T-helper 1 cell treated with Interleukin-12 subunit alpha and Interleukin-12 subunit beta and Interleukin-4 antibody, amounts not matched to agents 30 μg/mL and 1 μg/mL, for 36 hours (primary cell): Measurements from ENCODE around the gene LYRM4.

ENCODE experiments used
- H3K27ac Mint-ChIP-seq: one replicate; pipeline ENCODE4 v1.8.0; 2021; ENCODE audit warnings: mild to moderate bottlenecking, mixed read lengths
- H3K27me3 Mint-ChIP-seq: one replicate; pipeline ENCODE4 v1.8.0; 2021; ENCODE audit warnings: low read depth, mixed read lengths
- H3K36me3 Mint-ChIP-seq: one replicate; pipeline ENCODE4 v1.8.0; 2021; ENCODE audit warnings: low read depth, mixed read lengths
- H3K4me1 Mint-ChIP-seq: one replicate; pipeline ENCODE4 v1.8.0; 2021; ENCODE audit warnings: low read depth, mixed read lengths
- H3K4me3 Mint-ChIP-seq: one replicate; pipeline ENCODE4 v1.8.0; 2021; ENCODE audit warnings: mild to moderate bottlenecking, moderate library complexity, mixed read lengths
- H3K9me3 Mint-ChIP-seq: one replicate; pipeline ENCODE4 v1.8.0; 2021; ENCODE audit warnings: mixed read lengths

LYRM4 gene

GRCh38 chr6:5215159-5215558, 45.6 kb downstream of the LYRM4 start:
- Mint-ChIP-seq H3K4me3 (no peak overlapping the region), H3K27me3 (no peaks in the 10 kb centered on the region), H3K36me3 (no peaks in the 10 kb centered on the region), H3K9me3 (no peaks in the 10 kb centered on the region), H3K27ac (no peak overlapping the region), H3K4me1 (peaks cover 8% of the 10 kb centered on the region)

- Mint-ChIP-seq H3K9me3 (no peaks in the 10 kb centered on the region), H3K36me3 (no peaks in the 10 kb centered on the region), H3K27ac (no peak overlapping the region)
These were observed 46.1 kb downstream of the LYRM4 start for GRCh38 chr6:5214570-5215052.

GRCh38 chr6:5213836-5214235, 46.9 kb downstream of the LYRM4 start:
- H3K9me3 Mint-ChIP-seq, result no peaks in the 10 kb centered on the region
- H3K4me3 Mint-ChIP-seq, result no peak overlapping the region
- no peaks in the 10 kb centered on the region for H3K27me3 Mint-ChIP-seq
- no peak overlapping the region for H3K27ac Mint-ChIP-seq
- H3K4me1 Mint-ChIP-seq, result peaks cover 5% of the 10 kb centered on the region
- H3K36me3 Mint-ChIP-seq, result no peaks in the 10 kb centered on the region

More at GRCh38 chr6:5214570-5215052, 46.1 kb downstream of the LYRM4 start:
- Mint-ChIP-seq H3K4me1 (peaks cover 5% of the 10 kb centered on the region), H3K4me3 (no peak overlapping the region), H3K27me3 (no peaks in the 10 kb centered on the region)

- no peak overlapping the region for H3K4me3 Mint-ChIP-seq
- H3K36me3 Mint-ChIP-seq, result no peaks in the 10 kb centered on the region
- no peaks in the 10 kb centered on the region for H3K27me3 Mint-ChIP-seq
- no peak overlapping the region for H3K27ac Mint-ChIP-seq
- peaks cover 5% of the 10 kb centered on the region for H3K4me1 Mint-ChIP-seq
- H3K9me3 Mint-ChIP-seq, result no peaks in the 10 kb centered on the region
These were observed 49.3 kb downstream of the LYRM4 start for GRCh38 chr6:5211492-5211891.

- Mint-ChIP-seq H3K9me3 (no peaks in the 10 kb centered on the region), H3K27me3 (no peaks in the 10 kb centered on the region), H3K36me3 (no peaks in the 10 kb centered on the region), H3K4me1 (peaks cover 5% of the 10 kb centered on the region), H3K4me3 (no peak overlapping the region), H3K27ac (no peak overlapping the region)
These were observed 52.2 kb downstream of the LYRM4 start for GRCh38 chr6:5208471-5208971.

GRCh38 chr6:5208057-5208456, 52.7 kb downstream of the LYRM4 start:
- Mint-ChIP-seq H3K4me3 (no peak overlapping the region), H3K27ac (no peak overlapping the region), H3K36me3 (no peaks in the 10 kb centered on the region), H3K27me3 (no peaks in the 10 kb centered on the region), H3K4me1 (peaks cover 5% of the 10 kb centered on the region), H3K9me3 (no peaks in the 10 kb centered on the region)

- Mint-ChIP-seq H3K36me3 (no peaks in the 10 kb centered on the region), H3K4me3 (no peak overlapping the region), H3K4me1 (peaks cover 4% of the 10 kb centered on the region), H3K9me3 (no peaks in the 10 kb centered on the region), H3K27ac (no peak overlapping the region), H3K27me3 (no peaks in the 10 kb centered on the region)
These were observed 53.7 kb downstream of the LYRM4 start for GRCh38 chr6:5206920-5207561.

- Mint-ChIP-seq H3K27ac (no peak overlapping the region), H3K9me3 (no peaks in the 10 kb centered on the region), H3K27me3 (no peaks in the 10 kb centered on the region), H3K4me3 (no peak overlapping the region), H3K4me1 (no peaks in the 10 kb centered on the region), H3K36me3 (no peaks in the 10 kb centered on the region)
These were observed 54.6 kb downstream of the LYRM4 start for GRCh38 chr6:5205877-5206850.

- H3K4me3 Mint-ChIP-seq, result no peak overlapping the region
- no peak overlapping the region for H3K27ac Mint-ChIP-seq
- no peaks in the 10 kb centered on the region for H3K9me3 Mint-ChIP-seq
- no peaks in the 10 kb centered on the region for H3K4me1 Mint-ChIP-seq
- no peaks in the 10 kb centered on the region for H3K36me3 Mint-ChIP-seq
- no peaks in the 10 kb centered on the region for H3K27me3 Mint-ChIP-seq
These were observed 55.7 kb downstream of the LYRM4 start for GRCh38 chr6:5205035-5205507.

- H3K27ac Mint-ChIP-seq, result no peak overlapping the region
- no peaks in the 10 kb centered on the region for H3K27me3 Mint-ChIP-seq
- no peaks in the 10 kb centered on the region for H3K4me1 Mint-ChIP-seq
- H3K4me3 Mint-ChIP-seq, result no peak overlapping the region
- H3K9me3 Mint-ChIP-seq, result no peaks in the 10 kb centered on the region
- no peaks in the 10 kb centered on the region for H3K36me3 Mint-ChIP-seq
These were observed 56.4 kb downstream of the LYRM4 start for GRCh38 chr6:5204376-5204775.

- Mint-ChIP-seq H3K9me3 (no peaks in the 10 kb centered on the region), H3K27me3 (no peaks in the 10 kb centered on the region), H3K36me3 (no peaks in the 10 kb centered on the region), H3K4me3 (no peak overlapping the region), H3K4me1 (peaks cover 6% of the 10 kb centered on the region), H3K27ac (no peak overlapping the region)
These were observed 57.2 kb downstream of the LYRM4 start for GRCh38 chr6:5203546-5203945.

GRCh38 chr6:5202941-5203340, 57.8 kb downstream of the LYRM4 start:
- Mint-ChIP-seq H3K27me3 (no peaks in the 10 kb centered on the region), H3K9me3 (no peaks in the 10 kb centered on the region), H3K4me3 (no peak overlapping the region), H3K36me3 (no peaks in the 10 kb centered on the region), H3K4me1 (peaks cover 6% of the 10 kb centered on the region), H3K27ac (no peak overlapping the region)

GRCh38 chr6:5202206-5202605, 58.5 kb downstream of the LYRM4 start:
- Mint-ChIP-seq H3K4me3 (no peak overlapping the region), H3K9me3 (no peaks in the 10 kb centered on the region), H3K4me1 (peaks cover 6% of the 10 kb centered on the region), H3K27ac (no peak overlapping the region), H3K36me3 (no peaks in the 10 kb centered on the region), H3K27me3 (no peaks in the 10 kb centered on the region)

- Mint-ChIP-seq H3K4me3 (no peak overlapping the region), H3K9me3 (no peaks in the 10 kb centered on the region), H3K27ac (no peak overlapping the region), H3K4me1 (peaks cover 6% of the 10 kb centered on the region), H3K36me3 (no peaks in the 10 kb centered on the region), H3K27me3 (no peaks in the 10 kb centered on the region)
These were observed 59.5 kb downstream of the LYRM4 start for GRCh38 chr6:5201271-5201670.

GRCh38 chr6:5199702-5200101, 61.0 kb downstream of the LYRM4 start:
- peaks cover 4% of the 10 kb centered on the region for H3K9me3 Mint-ChIP-seq
- peaks cover 6% of the 10 kb centered on the region for H3K4me1 Mint-ChIP-seq
- H3K36me3 Mint-ChIP-seq, result peaks cover 5% of the 10 kb centered on the region
- no peak overlapping the region for H3K4me3 Mint-ChIP-seq
- H3K27me3 Mint-ChIP-seq, result no peaks in the 10 kb centered on the region
- no peak overlapping the region for H3K27ac Mint-ChIP-seq
